ENCODE results near the gene SRA1. TPM values are rescaled to one million over a fixed set of nuclear protein-coding genes. Genes with fewer than 3 reads are reported as not detected.
"Not testable (repeated sequence)": the region's sequence is repeated elsewhere in the genome, so short reads cannot be mapped to it uniquely, and the experiment has no call there.

The SRA1 gene
- total and polyA plus RNA-seq, 7 donors, result 17.8 to 48.3 (median 30.5) TPM

- intact Hi-C loops (cut with DNase I), result no loop called here
- H3K27me3 ChIP-seq, result no peaks in the 10 kb centered on the region
- H3K27ac ChIP-seq, result peak overlapping the region in 1 of 4 donors; percentile 20
- H3K4me1 ChIP-seq, result no peaks in the 10 kb centered on the region
- 95 to 97% methylated on average over 1 of the region's 1 CpG for WGBS, 2 donors
- no peak overlapping the region for H3K4me3 ChIP-seq
- H3K36me3 ChIP-seq, result no peaks in the 10 kb centered on the region
- H3K9me3 ChIP-seq, result peaks cover 0 to 3% (median 0%) of the 10 kb centered on the region in 4 donors
- no peak for TF ChIP-seq POLR2AphosphoS5 (IDR thresholded peaks at IDR 0.05)
- TF ChIP-seq POLR2A (IDR thresholded peaks at IDR 0.05), result no peak
- TF ChIP-seq CTCF (IDR thresholded peaks at IDR 0.05), result no peak
- no peak for TF ChIP-seq EP300 (IDR thresholded peaks at IDR 0.05)
- no peak for DNase-seq
These were observed 30.2 kb upstream of the SRA1 start for GRCh38 chr5:140587495-140587894.

- H3K27ac ChIP-seq; DNase-seq; H3K4me3 ChIP-seq; H3K36me3 ChIP-seq; H3K9me3 ChIP-seq; H3K27me3 ChIP-seq; intact Hi-C loops (cut with DNase I); H3K4me1 ChIP-seq: not testable (repeated sequence)
- WGBS, 2 donors, result 93 to 96% methylated on average over 6 of the region's 6 CpGs
These were observed 22.0 kb upstream of the SRA1 start for GRCh38 chr5:140579188-140579747.

- Histone ChIP-seq H3K36me3 (no peaks in the 10 kb centered on the region), H3K4me1 (no peaks in the 10 kb centered on the region), H3K27ac (peak overlapping the region in 2 of 4 donors; percentile 6 to 7), H3K27me3 (no peaks in the 10 kb centered on the region), H3K4me3 (no peak overlapping the region), H3K9me3 (no peaks in the 10 kb centered on the region)
- intact Hi-C loops (cut with DNase I), result no loop called here
- DNase-seq, result no peak
- TF ChIP-seq EP300 (IDR thresholded peaks at IDR 0.05) (no peak), POLR2AphosphoS5 (IDR thresholded peaks at IDR 0.05) (no peak), CTCF (IDR thresholded peaks at IDR 0.05) (no peak), POLR2A (IDR thresholded peaks at IDR 0.05) (no peak)
- 65 to 73% methylated on average over 2 of the region's 2 CpGs for WGBS, 2 donors
These were observed 19.5 kb upstream of the SRA1 start for GRCh38 chr5:140576776-140577201.

- intact Hi-C loops (cut with DNase I), result no loop called here
- peaks cover 0 to 7% (median 3%) of the 10 kb centered on the region in 4 donors for H3K4me1 ChIP-seq
- peaks cover 0 to 3% (median 0%) of the 10 kb centered on the region in 4 donors for H3K36me3 ChIP-seq
- no peak overlapping the region for H3K27ac ChIP-seq
- 60 to 86% methylated on average over 8 of the region's 8 CpGs for WGBS, 2 donors
- no peaks in the 10 kb centered on the region for H3K9me3 ChIP-seq
- TF ChIP-seq POLR2A (IDR thresholded peaks at IDR 0.05), result no peak
- TF ChIP-seq POLR2AphosphoS5 (IDR thresholded peaks at IDR 0.05), result no peak
- peak in 1 of 4 experiments; percentile 38 for TF ChIP-seq CTCF (IDR thresholded peaks at IDR 0.05)
- H3K4me3 ChIP-seq, result no peak overlapping the region
- peak; percentile 79 for DNase-seq
- no peaks in the 10 kb centered on the region for H3K27me3 ChIP-seq
These were observed 18.0 kb upstream of the SRA1 start for GRCh38 chr5:140575309-140575708.

- WGBS, 2 donors, result 12 to 54% methylated on average over 3 of the region's 3 CpGs
- no peak for DNase-seq
- H3K4me3 ChIP-seq, result no peak overlapping the region
- H3K27me3 ChIP-seq, result no peaks in the 10 kb centered on the region
- TF ChIP-seq POLR2A (IDR thresholded peaks at IDR 0.05) (no peak), POLR2AphosphoS5 (IDR thresholded peaks at IDR 0.05) (no peak)
- H3K36me3 ChIP-seq, result peaks cover 0 to 8% (median 0%) of the 10 kb centered on the region in 4 donors
- no peaks in the 10 kb centered on the region for H3K9me3 ChIP-seq
- H3K27ac ChIP-seq, result no peak overlapping the region
- H3K4me1 ChIP-seq, result peaks cover 0 to 13% (median 6%) of the 10 kb centered on the region in 4 donors
- intact Hi-C loops (cut with DNase I), result no loop called here
These were observed 16.9 kb upstream of the SRA1 start for GRCh38 chr5:140574165-140574564.

GRCh38 chr5:140573683-140574082 is 16.4 kb upstream of the SRA1 start:
- TF ChIP-seq EP300 (IDR thresholded peaks at IDR 0.05), result no peak
- TF ChIP-seq CTCF (IDR thresholded peaks at IDR 0.05), result no peak
- TF ChIP-seq POLR2AphosphoS5 (IDR thresholded peaks at IDR 0.05), result no peak
- TF ChIP-seq POLR2A (IDR thresholded peaks at IDR 0.05), result no peak
- intact Hi-C loops (cut with DNase I), result no loop called here
- no peaks in the 10 kb centered on the region for H3K27me3 ChIP-seq
- no peak overlapping the region for H3K4me3 ChIP-seq
- H3K27ac ChIP-seq, result no peak overlapping the region
- 96 to 98% methylated on average over 7 of the region's 7 CpGs for WGBS, 2 donors
- no peaks in the 10 kb centered on the region for H3K9me3 ChIP-seq
- DNase-seq, result peak; percentile 54
- H3K36me3 ChIP-seq, result peaks cover 0 to 9% (median 0%) of the 10 kb centered on the region in 4 donors
- H3K4me1 ChIP-seq, result peaks cover 0 to 16% (median 8%) of the 10 kb centered on the region in 4 donors
